Measurements from ENCODE around the gene GTF2I. TPM values are rescaled to one million over a fixed set of nuclear protein-coding genes. Genes with fewer than 3 reads are reported as not detected.
"Not testable (repeated sequence)": the region's sequence is repeated elsewhere in the genome, so short reads cannot be mapped to it uniquely, and the experiment has no call there.

Gene GTF2I
- total RNA-seq, 3 donors from 2014 or later = 111 to 220 (median 130) TPM

DNA sequence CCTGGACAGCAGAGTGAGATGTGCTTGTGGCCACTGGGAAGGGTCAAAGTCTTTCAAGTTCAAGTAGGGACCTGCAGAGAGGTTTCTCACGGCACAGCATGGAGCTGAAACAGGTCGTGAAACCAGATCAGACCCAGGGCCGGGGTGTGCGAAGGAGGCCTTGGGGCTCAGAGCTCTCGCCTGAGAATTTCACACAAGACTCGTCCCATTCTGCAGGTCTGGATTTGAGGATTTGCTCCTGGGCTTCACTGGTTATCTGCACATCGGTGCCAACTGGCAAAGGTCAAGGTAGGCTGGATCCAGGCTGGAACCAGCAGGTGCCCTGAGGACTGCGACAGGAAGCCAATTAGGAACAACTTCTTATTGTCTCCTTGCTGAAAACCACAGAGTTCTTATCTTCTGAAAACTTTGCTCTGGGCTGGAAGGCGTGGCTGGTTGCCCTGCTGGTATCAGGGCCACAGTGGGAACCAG lies 24.0 kb upstream of the GTF2I start:
- DNase-seq (peak in 2 of 3 donors; percentile 48 to 57), ATAC-seq (peak; percentile 28)
- no peak overlapping the region for H3K4me3 ChIP-seq
- intact Hi-C loops (cut with DNase I, micrococcal nuclease) = no loop called here
- H3K4me1 ChIP-seq (ENCODE audit: low read depth) = peaks cover 16% of the 10 kb centered on the region
- H3K9me3 ChIP-seq = no peaks in the 10 kb centered on the region
- TF ChIP-seq, protein P1, sequence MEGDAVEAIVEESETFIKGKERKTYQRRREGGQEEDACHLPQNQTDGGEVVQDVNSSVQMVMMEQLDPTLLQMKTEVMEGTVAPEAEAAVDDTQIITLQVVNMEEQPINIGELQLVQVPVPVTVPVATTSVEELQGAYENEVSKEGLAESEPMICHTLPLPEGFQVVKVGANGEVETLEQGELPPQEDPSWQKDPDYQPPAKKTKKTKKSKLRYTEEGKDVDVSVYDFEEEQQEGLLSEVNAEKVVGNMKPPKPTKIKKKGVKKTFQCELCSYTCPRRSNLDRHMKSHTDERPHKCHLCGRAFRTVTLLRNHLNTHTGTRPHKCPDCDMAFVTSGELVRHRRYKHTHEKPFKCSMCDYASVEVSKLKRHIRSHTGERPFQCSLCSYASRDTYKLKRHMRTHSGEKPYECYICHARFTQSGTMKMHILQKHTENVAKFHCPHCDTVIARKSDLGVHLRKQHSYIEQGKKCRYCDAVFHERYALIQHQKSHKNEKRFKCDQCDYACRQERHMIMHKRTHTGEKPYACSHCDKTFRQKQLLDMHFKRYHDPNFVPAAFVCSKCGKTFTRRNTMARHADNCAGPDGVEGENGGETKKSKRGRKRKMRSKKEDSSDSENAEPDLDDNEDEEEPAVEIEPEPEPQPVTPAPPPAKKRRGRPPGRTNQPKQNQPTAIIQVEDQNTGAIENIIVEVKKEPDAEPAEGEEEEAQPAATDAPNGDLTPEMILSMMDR (IDR thresholded peaks at IDR 0.05) = no peak
- no peaks in the 10 kb centered on the region for H3K36me3 ChIP-seq (ENCODE audit: low read depth)

DNA sequence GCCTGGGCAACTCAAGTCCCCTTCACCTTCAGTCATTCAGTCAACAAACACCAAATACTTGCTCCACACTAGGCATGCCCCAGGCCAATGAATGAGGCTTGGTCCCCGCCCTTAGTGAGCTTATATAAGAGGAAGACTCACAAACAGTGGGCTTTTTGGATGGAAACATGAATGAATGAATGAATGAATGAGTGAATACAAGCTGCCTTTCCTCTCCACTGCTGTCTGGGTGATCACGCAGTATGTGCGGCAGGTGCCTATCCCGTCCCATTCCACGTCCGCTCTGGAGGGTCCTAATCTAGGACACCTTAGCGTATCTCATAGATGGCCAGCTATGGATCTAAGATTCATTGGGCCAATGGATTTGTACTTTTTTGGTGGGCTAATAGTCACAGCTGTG lies 19.8 kb upstream of the GTF2I start:
- Histone ChIP-seq H3K4me1 (ENCODE audit: low read depth) (peaks cover 16% of the 10 kb centered on the region), H3K36me3 (ENCODE audit: low read depth) (no peaks in the 10 kb centered on the region), H3K4me3 (no peak overlapping the region), H3K9me3 (no peaks in the 10 kb centered on the region)
- ATAC-seq (no peak), DNase-seq (no peak)
- intact Hi-C loops (cut with DNase I, micrococcal nuclease) = no loop called here
- TF ChIP-seq, protein P1 (IDR thresholded peaks at IDR 0.05) = no peak

DNA sequence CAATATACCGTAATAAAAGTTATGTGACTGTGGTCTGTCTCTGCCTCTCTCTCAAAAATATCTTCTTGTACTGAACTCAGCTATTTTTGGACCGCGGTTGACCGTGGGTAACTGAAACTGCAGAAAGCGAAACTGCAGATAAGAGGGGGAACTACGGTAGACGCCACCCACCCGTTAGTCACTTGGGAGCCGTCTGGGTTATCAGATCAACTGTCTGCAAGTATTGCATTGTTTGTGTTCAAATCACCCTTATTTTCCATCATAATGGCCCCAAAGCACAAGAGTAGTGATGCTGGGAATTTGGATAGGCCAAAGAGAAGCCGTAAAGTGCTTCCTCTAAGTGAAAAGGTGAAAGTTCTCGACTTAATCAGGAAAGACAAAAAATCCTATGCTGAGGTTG lies 7.5 kb upstream of the GTF2I start:
- H3K4me3 ChIP-seq; H3K9me3 ChIP-seq; H3K4me1 ChIP-seq (ENCODE audit: low read depth); H3K36me3 ChIP-seq (ENCODE audit: low read depth); intact Hi-C loops (cut with DNase I, micrococcal nuclease): not testable (repeated sequence)
- ATAC-seq (peak; percentile 81), DNase-seq (peak in 2 of 3 donors; percentile 41 to 69)

DNA sequence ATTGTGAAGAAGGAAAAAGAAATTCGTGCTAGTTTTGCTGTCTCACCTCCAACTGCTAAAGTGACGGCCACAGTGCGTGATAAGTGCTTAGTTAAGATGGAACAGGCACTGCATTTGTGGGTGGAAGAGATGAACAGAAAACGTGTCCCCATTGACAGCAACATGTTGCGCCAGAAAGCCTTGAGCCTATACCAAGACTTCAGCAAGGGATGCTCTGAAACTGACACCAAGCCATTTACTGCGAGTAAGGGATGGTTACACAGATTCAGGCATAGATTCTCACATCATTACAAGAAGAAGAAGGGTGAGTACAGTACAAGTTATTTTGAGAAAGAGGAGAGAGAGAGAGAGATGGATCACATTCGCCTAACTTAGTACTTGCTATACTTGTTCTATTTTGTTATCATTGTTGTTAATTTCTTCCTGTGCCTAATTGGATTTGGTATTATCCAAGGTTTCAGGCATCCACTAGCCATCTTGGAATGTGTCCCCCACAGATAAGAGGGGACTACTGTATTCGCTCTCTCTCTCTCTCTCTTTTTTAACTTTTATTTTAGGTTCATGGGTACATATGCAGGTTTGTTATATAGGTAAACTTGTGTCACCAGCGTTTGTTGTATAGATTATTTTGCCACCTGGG lies 6.9 kb upstream of the GTF2I start:
- intact Hi-C loops (cut with DNase I, micrococcal nuclease); DNase-seq; H3K4me3 ChIP-seq; H3K9me3 ChIP-seq; H3K36me3 ChIP-seq (ENCODE audit: low read depth); H3K4me1 ChIP-seq (ENCODE audit: low read depth): not testable (repeated sequence)
- peak; percentile 31 for ATAC-seq

DNA sequence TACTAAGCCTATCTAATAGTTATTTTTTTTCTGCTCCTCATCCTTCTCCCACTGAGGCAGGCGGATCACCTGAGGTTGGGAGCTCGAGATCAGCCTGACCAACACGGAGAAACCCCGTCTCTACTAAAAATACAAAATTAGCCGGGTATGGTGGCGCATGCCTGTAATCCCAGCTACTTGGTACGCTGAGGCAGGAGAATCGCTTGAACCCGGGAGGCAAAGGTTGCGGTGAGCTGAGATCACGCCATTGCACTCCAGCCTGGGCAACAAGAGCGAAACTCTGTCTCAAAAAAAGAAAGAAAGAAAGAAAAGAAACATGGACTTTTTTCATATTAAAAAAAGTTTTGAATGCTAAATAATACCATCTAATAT lies 6.4 kb upstream of the GTF2I start:
- H3K36me3 ChIP-seq (ENCODE audit: low read depth); H3K4me3 ChIP-seq; H3K4me1 ChIP-seq (ENCODE audit: low read depth); intact Hi-C loops (cut with DNase I, micrococcal nuclease); ATAC-seq; H3K9me3 ChIP-seq; DNase-seq: not testable (repeated sequence)

DNA sequence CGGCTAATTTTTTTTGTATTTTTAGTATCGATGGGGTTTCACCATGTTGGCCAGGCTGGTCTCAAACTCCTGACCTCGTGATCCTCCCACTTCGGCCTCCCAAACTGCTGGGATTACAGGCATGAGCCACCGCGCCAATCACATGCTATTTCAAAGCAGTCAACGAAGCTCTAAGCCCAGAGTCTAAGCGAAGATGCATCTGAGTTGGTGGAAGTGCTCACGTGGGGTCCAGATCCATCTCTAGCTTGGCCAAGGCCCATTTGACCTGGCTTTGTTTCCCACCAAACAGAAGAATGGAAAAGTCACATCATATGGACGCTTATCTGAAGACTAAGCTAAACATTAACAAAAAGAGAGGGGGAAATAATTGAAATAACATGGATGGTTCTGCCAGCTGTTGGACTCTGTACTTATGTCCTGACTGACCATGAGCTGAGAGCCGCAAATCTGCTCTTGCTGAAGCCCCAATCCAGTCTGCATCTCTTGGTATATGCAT lies 3.8 kb upstream of the GTF2I start:
- TF ChIP-seq, protein P1 (IDR thresholded peaks at IDR 0.05) = no peak
- peaks cover 2% of the 10 kb centered on the region for H3K4me1 ChIP-seq (ENCODE audit: low read depth)
- no peaks in the 10 kb centered on the region for H3K9me3 ChIP-seq
- DNase-seq (no peak), ATAC-seq (no peak)
- intact Hi-C loops (cut with DNase I, micrococcal nuclease) = no loop called here
- no peak overlapping the region for H3K4me3 ChIP-seq
- no peaks in the 10 kb centered on the region for H3K36me3 ChIP-seq (ENCODE audit: low read depth)

DNA sequence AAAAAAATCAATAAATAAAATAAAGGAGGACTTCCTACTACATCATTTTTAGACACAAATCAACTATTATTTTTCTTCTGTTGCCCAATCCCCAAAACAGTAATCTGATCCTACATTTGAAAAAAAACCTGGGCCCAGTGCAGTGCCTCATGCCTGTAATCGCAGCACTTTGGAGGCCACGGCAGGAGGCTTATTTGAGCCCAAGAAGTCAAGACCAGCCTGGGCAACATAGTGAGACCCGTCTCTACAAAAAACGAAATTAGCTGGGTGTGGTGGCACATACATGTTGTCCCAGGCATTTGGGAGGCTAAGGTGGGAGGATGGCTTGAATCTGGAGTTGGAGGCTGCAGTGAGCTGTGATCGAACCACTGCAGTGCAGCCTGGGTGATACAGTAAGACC lies 2.7 kb upstream of the GTF2I start:
- Histone ChIP-seq H3K9me3 (no peaks in the 10 kb centered on the region), H3K36me3 (ENCODE audit: low read depth) (no peaks in the 10 kb centered on the region), H3K4me1 (ENCODE audit: low read depth) (peaks cover 13% of the 10 kb centered on the region), H3K4me3 (no peak overlapping the region)
- ATAC-seq (no peak), DNase-seq (no peak)
- TF ChIP-seq, protein P1 (IDR thresholded peaks at IDR 0.05) = no peak
- intact Hi-C loops (cut with DNase I, micrococcal nuclease) = no loop called here
